SU-DHL-6 (cell line): ENCODE measurements around the gene TANC2.

Experiments used
- H2AFZ ChIP-seq: fragments of 200-600 bp; sonication (generic); 2 replicates; pipeline ENCODE4 v1.6.1; 2014; ENCODE audit warnings: low read depth, mild to moderate bottlenecking, moderate library complexity, mixed read lengths, antibody characterized with exemption, low read length; ENCODE audit not compliant: severe bottlenecking
- H3F3A ChIP-seq: fragments of 200-600 bp; shearing (Covaris generic); 2 replicates; pipeline ENCODE4 v1.6.0; 2016; ENCODE audit warnings: antibody characterized with exemption, mild to moderate bottlenecking; ENCODE audit not compliant: insufficient read depth
- H3K27ac ChIP-seq: fragments of 200-600 bp; sonication (generic); 2 replicates; pipeline ENCODE4 v1.5.1; 2016; ENCODE audit warnings: low read depth, mild to moderate bottlenecking, low read length, moderate library complexity, mixed read lengths
- H3K27me3 ChIP-seq: fragments of 200-600 bp; sonication (generic), shearing (Covaris generic); 2 replicates; pipeline ENCODE4 v1.6.0; 2014; ENCODE audit warnings: mild to moderate bottlenecking, low read length
- H3K36me3 ChIP-seq: fragments of 200-600 bp; sonication (generic); 2 replicates; pipeline ENCODE4 v1.6.1; 2014; ENCODE audit warnings: mild to moderate bottlenecking, low read length, mixed read lengths
- H3K4me2 ChIP-seq: fragments of 300-600, 200-600 bp; shearing (Covaris generic), sonication (generic); 2 replicates; pipeline ENCODE4 v1.6.0; 2014; ENCODE audit warnings: low read length, low read depth, mild to moderate bottlenecking; ENCODE audit not compliant: poor library complexity, severe bottlenecking
- H3K4me3 ChIP-seq: fragments of 200-600 bp; sonication (generic); 2 replicates; pipeline ENCODE4 v1.5.1; 2014; ENCODE audit warnings: antibody characterized with exemption, low read length, mild to moderate bottlenecking, mixed read lengths; ENCODE audit not compliant: insufficient read depth, poor library complexity, severe bottlenecking
- H3K79me2 ChIP-seq: fragments of 200-600 bp; sonication (generic); 2 replicates; pipeline ENCODE4 v1.6.1; 2014; ENCODE audit warnings: mild to moderate bottlenecking, low read length, moderate library complexity; ENCODE audit not compliant: insufficient read depth
- H3K9ac ChIP-seq: fragments of 200-600 bp; sonication (generic); 2 replicates; pipeline ENCODE4 v1.7.0; 2014; ENCODE audit warnings: mild to moderate bottlenecking, low read length
- H3K9me2 ChIP-seq: fragments of 200-600 bp; sonication (generic); replicated peaks from 2 replicates; pipeline ENCODE4 v1.6.1; 2014; ENCODE audit warnings: low read length; ENCODE audit not compliant: insufficient read depth
- H3K9me3 ChIP-seq: fragments of 200-600 bp; sonication (generic); 2 replicates; pipeline ENCODE4 v1.6.1; 2014; ENCODE audit warnings: low read length, mixed read lengths; ENCODE audit not compliant: insufficient read depth
- H4K20me1 ChIP-seq: fragments of 200-600 bp; sonication (generic); 2 replicates; pipeline ENCODE4 v1.6.1; 2014; ENCODE audit warnings: low read depth, mild to moderate bottlenecking, antibody characterized with exemption, low read length, moderate library complexity, mixed read lengths
- EZH2phosphoT487 ChIP-seq: fragments of 200-600 bp; sonication (generic), shearing (Covaris generic); conservative IDR thresholded peaks from 2 replicates; pipeline ENCODE4 v1.6.1; 2018; ENCODE audit warnings: mild to moderate bottlenecking, antibody characterized with exemption, low read length, moderate library complexity, mixed read lengths
- TF ChIP-seq, protein P1 (sequence below): fragments of 200-600 bp; sonication (generic); IDR thresholded peaks from one replicate; pipeline ENCODE4 v1.5.1; 2017; ENCODE audit warnings: antibody characterized with exemption, mild to moderate bottlenecking, low read length, moderate library complexity; ENCODE audit not compliant: insufficient read depth, poor library complexity, severe bottlenecking

Gene TANC2

DNA sequence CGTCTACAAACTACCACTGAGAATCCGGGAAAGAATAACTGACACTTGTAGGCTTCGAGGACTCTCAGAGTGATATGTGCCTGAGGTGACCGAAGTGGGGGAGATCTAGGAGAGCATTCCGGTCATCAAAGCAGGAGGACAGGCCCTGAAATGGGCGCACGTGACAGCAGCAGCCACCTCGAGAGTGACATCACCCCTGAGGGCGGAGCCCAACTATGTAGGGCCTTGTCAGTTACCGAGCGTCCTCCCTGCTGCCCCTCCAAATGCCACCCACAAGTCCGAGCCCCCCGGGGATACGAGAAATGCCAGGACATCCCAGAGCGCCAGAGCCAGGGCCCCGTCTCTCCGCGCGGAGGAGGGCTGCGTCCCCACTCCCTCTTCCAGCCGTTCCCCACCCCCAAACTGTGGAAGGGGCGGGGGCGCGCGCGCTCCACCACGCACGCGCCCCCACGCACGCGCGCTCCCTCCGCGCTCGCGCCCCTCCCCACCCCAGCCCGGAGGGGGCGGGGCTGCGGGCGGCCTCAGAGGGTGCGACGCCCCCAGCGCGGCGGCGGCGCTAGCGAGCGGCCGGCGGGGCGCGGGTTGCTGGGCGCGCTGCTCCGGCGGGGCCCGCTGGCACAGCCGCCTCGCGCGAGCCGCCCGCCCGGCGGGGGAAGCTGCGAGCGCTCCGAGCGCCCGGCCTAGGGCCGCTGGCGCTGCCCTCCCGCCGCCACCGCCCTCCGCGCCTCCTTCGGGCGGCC is at the start of gene TANC2:
Gene TANC2 (plus strand): TSS at position 550 of the 740 bp plus-strand sequence. CDS start 43,325 bp downstream, outside the sequence.
- Histone ChIP-seq H4K20me1 (peaks cover 8% of the 10 kb centered on the region; the same call in 1 of the 2 replicates), H3K79me2 (no peaks in the 10 kb centered on the region), H3K4me3 (peak within 1 kb of the TSS; percentile 54), H3F3A (peaks cover 11% of the 10 kb centered on the region), H3K4me2 (peak within 1 kb of the TSS; percentile 71), H3K27ac (no peak within 1 kb of the TSS; the same call in 1 of the 2 replicates), H3K27me3 (0 out of 2 replicates have a peak, but pooled peaks cover 5% of the 10 kb centered on the region), H3K9me2 (no peaks in the 10 kb centered on the region), H3K9me3 (no peaks in the 10 kb centered on the region), H3K36me3 (no peaks in the 10 kb centered on the region), H3K9ac (peak within 1 kb of the TSS; percentile 65), H2AFZ (peak within 1 kb of the TSS; percentile 95)
- TF ChIP-seq, protein P1, sequence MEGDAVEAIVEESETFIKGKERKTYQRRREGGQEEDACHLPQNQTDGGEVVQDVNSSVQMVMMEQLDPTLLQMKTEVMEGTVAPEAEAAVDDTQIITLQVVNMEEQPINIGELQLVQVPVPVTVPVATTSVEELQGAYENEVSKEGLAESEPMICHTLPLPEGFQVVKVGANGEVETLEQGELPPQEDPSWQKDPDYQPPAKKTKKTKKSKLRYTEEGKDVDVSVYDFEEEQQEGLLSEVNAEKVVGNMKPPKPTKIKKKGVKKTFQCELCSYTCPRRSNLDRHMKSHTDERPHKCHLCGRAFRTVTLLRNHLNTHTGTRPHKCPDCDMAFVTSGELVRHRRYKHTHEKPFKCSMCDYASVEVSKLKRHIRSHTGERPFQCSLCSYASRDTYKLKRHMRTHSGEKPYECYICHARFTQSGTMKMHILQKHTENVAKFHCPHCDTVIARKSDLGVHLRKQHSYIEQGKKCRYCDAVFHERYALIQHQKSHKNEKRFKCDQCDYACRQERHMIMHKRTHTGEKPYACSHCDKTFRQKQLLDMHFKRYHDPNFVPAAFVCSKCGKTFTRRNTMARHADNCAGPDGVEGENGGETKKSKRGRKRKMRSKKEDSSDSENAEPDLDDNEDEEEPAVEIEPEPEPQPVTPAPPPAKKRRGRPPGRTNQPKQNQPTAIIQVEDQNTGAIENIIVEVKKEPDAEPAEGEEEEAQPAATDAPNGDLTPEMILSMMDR = no peak

DNA sequence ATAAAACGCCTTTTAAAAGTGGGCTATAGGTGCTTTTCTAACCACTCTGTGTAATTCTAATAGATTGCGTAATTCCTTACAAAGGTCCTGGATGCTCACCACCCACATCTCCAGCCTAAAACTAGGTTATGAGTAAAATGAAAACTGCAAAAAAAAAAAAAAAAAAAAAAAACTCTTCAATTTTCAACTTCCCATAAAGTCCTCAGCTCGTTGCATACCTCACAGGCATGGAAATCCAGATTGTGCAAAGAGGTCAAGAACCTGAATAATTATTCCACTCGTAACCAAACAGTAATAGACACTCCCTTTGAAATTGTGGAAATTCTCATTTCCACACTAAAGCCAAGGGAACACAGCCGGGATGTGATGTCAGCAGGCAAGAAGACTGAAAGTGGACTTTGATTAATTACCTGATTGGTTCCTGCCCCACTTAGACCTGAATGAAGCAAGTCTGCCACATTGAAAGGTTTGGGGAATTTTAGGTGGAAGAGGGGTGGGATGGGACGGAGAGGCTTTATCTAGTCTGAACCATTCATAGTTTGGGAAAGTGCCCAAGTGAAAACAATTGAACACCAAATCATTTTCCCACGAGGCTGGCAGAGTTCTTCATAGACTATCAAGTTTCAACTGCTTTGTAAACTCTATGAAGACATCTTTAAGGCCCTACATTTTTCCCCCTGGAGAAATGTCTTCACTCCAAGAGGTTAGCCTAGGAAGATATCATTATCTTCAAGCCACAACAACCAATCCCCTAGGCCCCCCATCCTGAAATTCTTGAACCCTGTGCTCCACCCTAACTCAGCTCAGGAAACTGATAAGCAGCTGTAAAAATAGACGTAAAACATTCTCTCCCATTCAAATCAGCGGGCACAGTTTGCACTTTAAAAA is 49.1 kb upstream of the TANC2 start:
- no peaks in the 10 kb centered on the region for H3K27me3 ChIP-seq
- no peaks in the 10 kb centered on the region for H4K20me1 ChIP-seq
- H3K4me3 ChIP-seq = no peak overlapping the region
- H2AFZ ChIP-seq = no peak overlapping the region
- no peaks in the 10 kb centered on the region for H3K9me3 ChIP-seq
- TF ChIP-seq, protein P1 = no peak
- TF ChIP-seq EZH2phosphoT487 = no peak
- H3K36me3 ChIP-seq = no peaks in the 10 kb centered on the region
- H3K9me2 ChIP-seq = no peaks in the 10 kb centered on the region
- no peak overlapping the region for H3K4me2 ChIP-seq
- H3K27ac ChIP-seq = no peak overlapping the region
- H3K79me2 ChIP-seq = no peaks in the 10 kb centered on the region
- H3K9ac ChIP-seq = no peak overlapping the region
- no peaks in the 10 kb centered on the region for H3F3A ChIP-seq

DNA sequence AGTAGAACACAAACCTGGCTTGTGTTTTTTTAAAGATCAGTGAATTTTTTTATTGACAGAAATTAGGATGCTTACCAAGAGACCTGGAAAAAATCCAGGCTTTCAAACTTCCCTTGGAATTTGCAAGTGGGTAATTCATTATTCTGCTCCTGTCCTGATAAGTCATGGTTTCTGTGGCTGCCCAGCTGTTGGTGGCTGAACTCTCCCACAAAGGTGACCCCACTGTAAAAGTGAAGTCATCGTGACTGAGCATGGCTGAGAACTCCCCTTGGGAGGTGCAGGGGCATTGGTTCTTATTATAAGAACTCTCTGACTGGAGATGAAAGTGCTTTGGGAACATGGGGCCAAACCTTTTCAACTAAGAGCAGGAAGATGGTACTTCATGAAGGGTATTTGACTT is 46.6 kb upstream of the TANC2 start:
- Histone ChIP-seq H3K4me2 (no peak overlapping the region), H3K79me2 (no peaks in the 10 kb centered on the region), H3K9me2 (no peaks in the 10 kb centered on the region), H2AFZ (no peak overlapping the region), H4K20me1 (no peaks in the 10 kb centered on the region), H3K27me3 (no peaks in the 10 kb centered on the region), H3F3A (no peaks in the 10 kb centered on the region), H3K27ac (no peak overlapping the region), H3K4me3 (no peak overlapping the region), H3K9ac (no peak overlapping the region), H3K36me3 (no peaks in the 10 kb centered on the region), H3K9me3 (no peaks in the 10 kb centered on the region)
- TF ChIP-seq, protein P1 = no peak
- TF ChIP-seq EZH2phosphoT487 = no peak
